Measurements from ENCODE around the gene RARRES2. TPM values are rescaled to one million over a fixed set of nuclear protein-coding genes. Genes with fewer than 3 reads are reported as not detected.

RARRES2 gene
- total RNA-seq, 1 experiment from 2014 or later: 60.9 TPM

- Histone ChIP-seq H3K79me1 (ENCODE audit: insufficient read depth, low read depth, low read length, poor library complexity, severe bottlenecking) (no peaks in the 10 kb centered on the region), H3K4ac (ENCODE audit: low read depth, low read length) (no peak overlapping the region), H3K27ac (ENCODE audit: insufficient read length, low read depth, low read length) (no peak overlapping the region), H3K23ac (ENCODE audit: insufficient read length, low read depth, low read length) (no peak overlapping the region), H2BK12ac (ENCODE audit: insufficient read length, low read depth, low read length) (no peak overlapping the region), H2BK15ac (ENCODE audit: low read depth, low read length) (no peak overlapping the region), H2BK20ac (ENCODE audit: low read depth, low read length, poor library complexity, severe bottlenecking) (no peak overlapping the region), H3T11ph (ENCODE audit: low read length) (no peak overlapping the region), H2BK5ac (ENCODE audit: insufficient read length, low read length) (no peak overlapping the region), H2AK5ac (ENCODE audit: insufficient read length, low read length) (no peak overlapping the region), H3K9ac (ENCODE audit: extremely low read depth, insufficient read length, low read length) (no peak overlapping the region), H3K18ac (ENCODE audit: insufficient read length, low read depth, low read length) (no peak overlapping the region), H4K91ac (ENCODE audit: insufficient read length, low read depth, low read length) (no peak overlapping the region), H3K14ac (ENCODE audit: insufficient read depth, low read length) (no peak overlapping the region), H2AFZ (ENCODE audit: low read length) (no peak overlapping the region), H2BK120ac (ENCODE audit: low read depth, low read length, poor library complexity, severe bottlenecking) (no peak overlapping the region), H3K9me3 (ENCODE audit: control insufficient read depth, low read depth, low read length) (peaks cover 7% of the 10 kb centered on the region), H4K20me1 (ENCODE audit: control insufficient read depth, insufficient read depth, insufficient read length) (no peaks in the 10 kb centered on the region), H3K27me3 (ENCODE audit: insufficient read depth, low read length) (peaks cover 16% of the 10 kb centered on the region), H3K79me2 (ENCODE audit: insufficient read depth, low read length) (no peaks in the 10 kb centered on the region), H3K4me1 (ENCODE audit: insufficient read depth, low read length) (no peaks in the 10 kb centered on the region), H3K56ac (ENCODE audit: insufficient read length, low read depth, low read length) (no peak overlapping the region), H4K8ac (replicated peaks; ENCODE audit: insufficient read length, low read depth, low read length) (no peak overlapping the region), H3K4me2 (ENCODE audit: insufficient read depth, insufficient read length, low read length) (no peak overlapping the region), H3K23me2 (ENCODE audit: insufficient read length, low read depth, low read length, poor library complexity, severe bottlenecking) (peaks cover 16% of the 10 kb centered on the region), H4K5ac (ENCODE audit: insufficient read length, low read depth, low read length) (no peak overlapping the region)
- DNase-seq: no peak
- no peak for TF ChIP-seq CTCF (conservative IDR thresholded peaks at IDR 0.05)
- Mint-ChIP-seq H3K27me3 (ENCODE audit: low read depth) (peaks cover 65% of the 10 kb centered on the region), H3K36me3 (ENCODE audit: insufficient read depth in 1 of 3, low read depth in 3 of 3) (peaks cover 6 to 20% (median 18%) of the 10 kb centered on the region in 3 experiments), H3K27ac (no peak overlapping the region), H3K4me1 (peaks cover 27 to 31% of the 10 kb centered on the region in 2 experiments), H3K9me3 (peaks cover 15 to 23% of the 10 kb centered on the region in 2 experiments), H3K4me3 (no peak overlapping the region)
These were observed 2.9 kb upstream of the RARRES2 start for GRCh38 chr7:150344299-150344698.
